Activated CD8-positive, alpha-beta T cell treated with anti-CD3 and anti-CD28 coated beads for 36 hours (primary cell): ENCODE data around the gene CFAP100. TPM values are rescaled to one million over a fixed set of nuclear protein-coding genes. Genes with fewer than 3 reads are reported as not detected.

Source experiments
- ATAC-seq: fragments of 200-7000 bp; cut with Tn5 transposase; one replicate; pipeline ENCODE4 v1.10.0; 2021; ENCODE audit warnings: mild to moderate bottlenecking, moderate library complexity
- CTCF ChIA-PET: fragments of 350-600 bp; sonication (Branson Sonifier 250); formaldehyde crosslinking; loops from one replicate; lab custom pipeline; 2021; ENCODE audit warnings: antibody characterized with exemption; lab: Charles Lee
- POLR2A ChIA-PET: fragments of 350-600 bp; sonication (Branson Sonifier 250); formaldehyde crosslinking; loops from one replicate; lab custom pipeline; 2021; ENCODE audit warnings: antibody characterized with exemption; lab: Charles Lee
- DNase-seq: peaks from one replicate; pipeline ENCODE4 v3.0.0-alpha.2; 2020
- H3K27ac Mint-ChIP-seq: one replicate; pipeline ENCODE4 v1.8.0; 2021; ENCODE audit warnings: mild to moderate bottlenecking, mixed read lengths
- H3K27me3 Mint-ChIP-seq: one replicate; pipeline ENCODE4 v1.8.0; 2021; ENCODE audit warnings: mixed read lengths
- H3K36me3 Mint-ChIP-seq: one replicate; pipeline ENCODE4 v1.8.0; 2021; ENCODE audit warnings: low read depth, mixed read lengths
- H3K4me1 Mint-ChIP-seq: one replicate; pipeline ENCODE4 v1.8.0; 2021; ENCODE audit warnings: low read depth, mixed read lengths
- H3K4me3 Mint-ChIP-seq: one replicate; pipeline ENCODE4 v1.8.0; 2021; ENCODE audit warnings: mild to moderate bottlenecking, moderate library complexity, mixed read lengths
- H3K9me3 Mint-ChIP-seq: one replicate; pipeline ENCODE4 v1.8.0; 2021; ENCODE audit warnings: mixed read lengths
- intact Hi-C: fragments of 100-400 bp; cut with micrococcal nuclease; formaldehyde crosslinking; loops from one replicate; pipeline ENCODE4 v1.10.0; 2022
- total RNA-seq, 2 experiments: library from RNA; stranded (reverse); gene quantifications; one replicate each; pipeline ENCODE4 v1.2.3, GENCODE V29; 2021
- TF ChIP-seq, protein P1 (sequence below): fragments of 200-600 bp; IDR thresholded peaks from one replicate; pipeline ENCODE4 v1.8.0; 2022; ENCODE audit warnings: antibody characterized with exemption, mild to moderate bottlenecking

Gene CFAP100
- total RNA-seq, 2 experiments from 2014 or later, result not detected

- ChIA-PET POLR2A (no interaction called here), CTCF (no interaction called here)
- H3K9me3 Mint-ChIP-seq, result peaks cover 6% of the 10 kb centered on the region
- no peak overlapping the region for H3K27ac Mint-ChIP-seq
- DNase-seq, result no peak
- H3K27me3 Mint-ChIP-seq, result no peaks in the 10 kb centered on the region
- no peaks in the 10 kb centered on the region for H3K4me1 Mint-ChIP-seq
- no peak for ATAC-seq
- intact Hi-C loops, result no loop called here
- no peak overlapping the region for H3K4me3 Mint-ChIP-seq
- peaks cover 4% of the 10 kb centered on the region for H3K36me3 Mint-ChIP-seq
- TF ChIP-seq, protein P1, sequence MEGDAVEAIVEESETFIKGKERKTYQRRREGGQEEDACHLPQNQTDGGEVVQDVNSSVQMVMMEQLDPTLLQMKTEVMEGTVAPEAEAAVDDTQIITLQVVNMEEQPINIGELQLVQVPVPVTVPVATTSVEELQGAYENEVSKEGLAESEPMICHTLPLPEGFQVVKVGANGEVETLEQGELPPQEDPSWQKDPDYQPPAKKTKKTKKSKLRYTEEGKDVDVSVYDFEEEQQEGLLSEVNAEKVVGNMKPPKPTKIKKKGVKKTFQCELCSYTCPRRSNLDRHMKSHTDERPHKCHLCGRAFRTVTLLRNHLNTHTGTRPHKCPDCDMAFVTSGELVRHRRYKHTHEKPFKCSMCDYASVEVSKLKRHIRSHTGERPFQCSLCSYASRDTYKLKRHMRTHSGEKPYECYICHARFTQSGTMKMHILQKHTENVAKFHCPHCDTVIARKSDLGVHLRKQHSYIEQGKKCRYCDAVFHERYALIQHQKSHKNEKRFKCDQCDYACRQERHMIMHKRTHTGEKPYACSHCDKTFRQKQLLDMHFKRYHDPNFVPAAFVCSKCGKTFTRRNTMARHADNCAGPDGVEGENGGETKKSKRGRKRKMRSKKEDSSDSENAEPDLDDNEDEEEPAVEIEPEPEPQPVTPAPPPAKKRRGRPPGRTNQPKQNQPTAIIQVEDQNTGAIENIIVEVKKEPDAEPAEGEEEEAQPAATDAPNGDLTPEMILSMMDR, result no peak
Measured at GRCh38 chr3:126421573-126422119, 26.9 kb downstream of the CFAP100 start.

DNA sequence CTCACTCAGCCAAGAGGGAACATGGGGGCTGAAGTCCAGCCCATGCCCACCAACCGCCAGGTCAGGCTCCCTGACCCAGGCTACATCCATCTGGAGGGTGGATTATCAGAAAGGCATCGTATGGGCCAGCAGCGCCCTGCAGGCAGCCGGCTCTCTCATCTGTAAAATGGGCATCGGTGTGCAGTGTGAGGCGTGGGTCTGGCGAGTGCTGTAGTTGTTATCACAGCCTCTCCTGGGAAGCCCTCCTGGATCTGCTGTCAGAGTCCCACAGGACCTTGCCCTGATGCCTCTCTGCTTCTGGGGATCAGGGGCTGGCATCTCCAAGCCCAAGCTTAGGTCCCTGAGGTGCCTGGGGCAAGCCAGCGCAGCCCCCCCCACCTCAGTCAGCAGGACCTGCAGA is 27.4 kb downstream of the CFAP100 start:
- ChIA-PET CTCF (no interaction called here), POLR2A (no interaction called here)
- DNase-seq (no peak), ATAC-seq (no peak)
- Mint-ChIP-seq H3K36me3 (peaks cover 4% of the 10 kb centered on the region), H3K27me3 (no peaks in the 10 kb centered on the region), H3K27ac (no peak overlapping the region), H3K4me3 (no peak overlapping the region), H3K4me1 (no peaks in the 10 kb centered on the region), H3K9me3 (peaks cover 10% of the 10 kb centered on the region)
- intact Hi-C loops, result no loop called here
- TF ChIP-seq, protein P1, result no peak

- Mint-ChIP-seq H3K27ac (no peak overlapping the region), H3K4me3 (no peak overlapping the region), H3K4me1 (no peaks in the 10 kb centered on the region), H3K27me3 (no peaks in the 10 kb centered on the region), H3K9me3 (peaks cover 14% of the 10 kb centered on the region), H3K36me3 (peaks cover 4% of the 10 kb centered on the region)
- ChIA-PET CTCF (no interaction called here), POLR2A (no interaction called here)
- ATAC-seq, result no peak
- intact Hi-C loops, result no loop called here
- TF ChIP-seq, protein P1, result no peak
- no peak for DNase-seq
Measured at GRCh38 chr3:126422571-126423091, 27.9 kb downstream of the CFAP100 start.

- ATAC-seq (no peak), DNase-seq (no peak)
- intact Hi-C loops, result no loop called here
- Mint-ChIP-seq H3K27me3 (no peaks in the 10 kb centered on the region), H3K4me1 (no peaks in the 10 kb centered on the region), H3K27ac (no peak overlapping the region), H3K36me3 (peaks cover 4% of the 10 kb centered on the region), H3K9me3 (peaks cover 15% of the 10 kb centered on the region), H3K4me3 (no peak overlapping the region)
- CTCF ChIA-PET, result no interaction called here
- TF ChIP-seq, protein P1, result no peak
- POLR2A ChIA-PET, result no interaction called here
Measured at GRCh38 chr3:126423191-126424038, 28.7 kb downstream of the CFAP100 start.
